Upper lobe of right lung (tissue), 1 donor: ENCODE results near the gene NXPH3. TPM values are rescaled to one million over a fixed set of nuclear protein-coding genes. Genes with fewer than 3 reads are reported as not detected.

ENCODE experiments used
- ATAC-seq: fragments of 200-7000 bp; cut with Tn5 transposase; one replicate; pipeline ENCODE4 v1.9.1; 2020; ENCODE audit warnings: mild to moderate bottlenecking, moderate library complexity
- DNase-seq: peaks from one replicate; pipeline ENCODE4 v3.0.0-alpha.2; 2020
- H3K27ac ChIP-seq: fragments of 200-600 bp; one replicate; pipeline ENCODE4 v1.8.0; 2022
- H3K27me3 ChIP-seq: fragments of 200-600 bp; one replicate; pipeline ENCODE4 v1.8.0; 2022; ENCODE audit warnings: mild to moderate bottlenecking
- H3K36me3 ChIP-seq: fragments of 200-600 bp; one replicate; pipeline ENCODE4 v1.8.0; 2022
- H3K4me1 ChIP-seq: fragments of 200-600 bp; one replicate; pipeline ENCODE4 v1.8.0; 2022
- H3K4me3 ChIP-seq: fragments of 200-600 bp; one replicate; pipeline ENCODE4 v1.8.0; 2022; ENCODE audit warnings: mild to moderate bottlenecking
- H3K9me3 ChIP-seq: fragments of 200-600 bp; one replicate; pipeline ENCODE4 v1.8.0; 2022
- CTCF ChIP-seq: fragments of 200-600 bp; IDR thresholded peaks from one replicate; pipeline ENCODE4 v1.8.0; 2022; ENCODE audit warnings: antibody characterized with exemption
- intact Hi-C: fragments of 100-400 bp; cut with DNase I; formaldehyde crosslinking; loops from one replicate; pipeline ENCODE4 v1.11.0; 2022
- total RNA-seq: library from RNA; stranded (reverse); fragmentation: NEBNext Ultra II Directional; extraction: Animal tissue kit (Norgen Biotek cat#: 25700); gene quantifications from one replicate; pipeline ENCODE4 v1.2.1, GENCODE V29; 2021
- donor health status: DM: no; HTN: yes; CAD: no; lungs with severe emphysema.

Gene NXPH3
- total RNA-seq, 1 donor from 2014 or later, result 6.3 TPM

- ATAC-seq, result no peak
- intact Hi-C loops, result loop anchor here (10.0 kb wide), 1 partner anchor 50 kb away; the partner anchor contains the start of gene NGFR
Measured at GRCh38 chr17:49545007-49545660, 30.5 kb upstream of the NXPH3 start.

DNA sequence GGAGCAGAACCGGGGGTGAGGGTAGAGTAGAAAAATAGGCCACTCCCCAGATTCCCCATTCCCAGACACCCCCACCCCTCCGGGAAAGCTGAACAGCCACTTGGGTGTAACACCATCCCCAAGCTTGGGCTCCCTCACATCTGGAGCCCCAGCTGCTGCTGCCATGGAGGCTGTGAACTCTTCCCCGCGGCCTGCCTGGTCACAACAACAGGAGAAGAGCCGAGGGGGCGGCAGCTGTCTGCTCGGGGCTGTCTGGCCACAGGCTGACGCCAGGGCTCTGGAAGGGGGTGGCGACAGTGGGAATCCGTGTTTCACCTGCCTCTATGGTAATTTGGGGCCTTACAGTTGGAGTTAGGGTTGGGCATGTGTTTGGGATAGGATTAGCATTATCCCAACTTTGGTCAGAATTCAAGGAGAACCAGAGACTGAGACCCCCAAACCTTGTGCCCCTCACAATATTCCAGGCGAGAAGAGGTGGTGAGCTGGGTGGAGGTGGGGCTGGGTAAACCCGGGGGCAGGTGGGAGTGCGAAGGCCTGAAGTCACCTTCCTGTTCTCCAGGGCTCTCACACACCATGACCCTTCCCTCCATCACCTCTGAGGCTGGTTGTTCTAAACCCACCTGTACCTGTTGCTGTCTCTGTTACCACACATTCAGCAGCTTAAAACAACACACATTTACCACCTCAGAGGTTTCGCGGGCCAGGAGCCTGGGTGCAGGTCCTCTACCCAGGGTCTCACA, 29.7 kb upstream of the NXPH3 start:
- H3K27me3 ChIP-seq, result peaks cover 4% of the 10 kb centered on the region
- TF ChIP-seq CTCF, result no peak
- H3K9me3 ChIP-seq, result no peaks in the 10 kb centered on the region
- no peaks in the 10 kb centered on the region for H3K36me3 ChIP-seq
- no peak for ATAC-seq
- intact Hi-C loops, result loop anchor here (10.0 kb wide), 1 partner anchor 51 kb away; the partner anchor contains the start of gene NGFR
- no peaks in the 10 kb centered on the region for H3K4me1 ChIP-seq
- DNase-seq, result no peak
- no peak overlapping the region for H3K27ac ChIP-seq
- H3K4me3 ChIP-seq, result no peak overlapping the region

More at GRCh38 chr17:49545007-49545660, 30.5 kb upstream of the NXPH3 start:
- Histone ChIP-seq H3K36me3 (no peaks in the 10 kb centered on the region), H3K27ac (no peak overlapping the region), H3K27me3 (peaks cover 4% of the 10 kb centered on the region), H3K4me1 (no peaks in the 10 kb centered on the region), H3K4me3 (no peak overlapping the region), H3K9me3 (no peaks in the 10 kb centered on the region)
- no peak for DNase-seq
- no peak for TF ChIP-seq CTCF

DNA sequence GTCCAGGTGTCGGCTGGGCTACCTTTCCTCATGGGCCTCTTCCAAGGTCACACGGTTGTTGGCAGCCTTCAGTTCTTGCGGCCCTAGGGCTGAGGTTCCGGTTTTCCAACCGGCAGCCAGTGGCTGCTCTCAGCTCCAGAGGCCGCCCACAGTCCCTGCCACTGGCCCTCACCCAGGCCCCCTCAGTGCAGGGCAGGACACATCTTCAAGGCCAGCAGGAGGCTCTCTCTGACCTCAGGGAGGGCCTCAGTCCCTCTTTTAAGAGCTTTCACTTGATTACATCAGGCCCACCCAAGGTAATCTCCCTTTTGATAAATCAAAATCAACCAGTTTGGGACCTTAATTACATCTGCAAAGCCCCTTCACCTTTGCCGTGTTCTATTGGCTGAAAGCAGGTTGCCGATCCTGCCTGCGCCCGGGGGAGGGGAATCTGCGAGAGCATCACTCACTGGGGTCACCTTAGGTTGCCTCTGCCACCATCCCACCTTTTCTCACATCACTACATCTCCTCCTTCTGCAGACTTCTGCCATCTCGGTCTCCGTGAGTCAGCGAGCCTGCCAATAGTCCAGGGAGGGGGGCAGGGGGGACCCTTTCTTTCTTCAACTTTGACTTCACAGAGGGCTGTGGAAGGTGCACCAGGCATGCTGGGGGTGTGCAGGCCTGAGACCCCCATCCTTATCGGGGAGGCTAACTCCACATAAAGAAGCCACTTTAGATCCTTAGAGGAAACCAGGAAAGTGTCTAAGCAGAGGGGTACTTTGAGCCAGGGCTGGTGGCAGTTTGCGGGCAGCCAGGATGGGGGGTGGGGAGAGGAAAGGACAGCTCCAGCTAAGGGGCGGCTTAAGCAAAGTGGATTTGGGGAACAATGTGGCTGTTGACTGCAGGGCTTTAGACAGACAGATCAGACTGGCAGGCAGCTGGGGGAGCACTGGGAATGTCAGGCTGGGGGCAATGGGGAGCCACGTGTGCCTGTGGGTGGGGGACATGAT, 28.8 kb upstream of the NXPH3 start:
- DNase-seq, result no peak
- Histone ChIP-seq H3K27me3 (peaks cover 4% of the 10 kb centered on the region), H3K9me3 (no peaks in the 10 kb centered on the region), H3K4me3 (no peak overlapping the region), H3K36me3 (no peaks in the 10 kb centered on the region), H3K4me1 (no peaks in the 10 kb centered on the region), H3K27ac (no peak overlapping the region)
- no peak for TF ChIP-seq CTCF
- ATAC-seq, result no peak
- intact Hi-C loops, result loop anchor here (10.0 kb wide), 1 partner anchor 52 kb away; the partner anchor contains the start of gene NGFR

- DNase-seq (no peak), ATAC-seq (no peak)
- Histone ChIP-seq H3K27me3 (peaks cover 4% of the 10 kb centered on the region), H3K36me3 (no peaks in the 10 kb centered on the region), H3K9me3 (no peaks in the 10 kb centered on the region), H3K4me3 (no peak overlapping the region), H3K27ac (no peak overlapping the region), H3K4me1 (no peaks in the 10 kb centered on the region)
- intact Hi-C loops, result loop anchor here (10.0 kb wide), 1 partner anchor 53 kb away; the partner anchor contains the start of gene NGFR
- TF ChIP-seq CTCF, result no peak
Measured at GRCh38 chr17:49547566-49547965, 28.1 kb upstream of the NXPH3 start.

DNA sequence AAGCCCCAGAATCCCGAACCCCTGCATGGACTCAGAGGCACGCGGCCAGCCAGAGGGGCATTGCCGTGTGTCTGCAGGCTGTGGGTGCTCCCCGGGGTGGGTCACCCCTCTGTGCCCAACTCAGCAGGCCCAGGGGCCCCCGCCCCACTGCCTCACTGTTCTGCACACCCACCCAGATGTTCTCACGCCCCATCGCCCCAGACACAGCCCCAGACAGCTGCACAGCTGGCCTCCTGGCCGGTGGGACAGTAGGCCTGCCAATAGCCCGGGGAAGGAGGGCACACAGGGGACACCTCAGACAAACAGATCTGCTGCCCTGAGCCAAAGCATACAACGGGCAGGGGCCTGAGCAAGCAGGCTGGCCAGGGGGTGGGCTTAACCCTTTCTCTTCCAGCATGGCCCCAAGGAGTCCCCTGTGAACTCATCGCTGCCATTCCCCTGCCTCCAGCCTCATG, 27.6 kb upstream of the NXPH3 start:
- no peak for TF ChIP-seq CTCF
- H3K36me3 ChIP-seq, result no peaks in the 10 kb centered on the region
- H3K27me3 ChIP-seq, result peaks cover 4% of the 10 kb centered on the region
- H3K9me3 ChIP-seq, result no peaks in the 10 kb centered on the region
- no peak overlapping the region for H3K27ac ChIP-seq
- intact Hi-C loops, result loop anchor here (10.0 kb wide), 1 partner anchor 53 kb away; the partner anchor contains the start of gene NGFR
- H3K4me3 ChIP-seq, result no peak overlapping the region
- ATAC-seq (no peak), DNase-seq (no peak)
- no peaks in the 10 kb centered on the region for H3K4me1 ChIP-seq
